Prostate gland (tissue), 2 donors: ENCODE measurements around the gene KLHL29. TPM values are rescaled to one million over a fixed set of nuclear protein-coding genes. Genes with fewer than 3 reads are reported as not detected.
A peak's percentile ranks its signal among the peaks of the same experiment; 100 is the strongest.

Experiments
- DNase-seq: peaks from one replicate; pipeline ENCODE4 v3.0.0-alpha.2; 2019; ENCODE audit warnings: low spot score
- H3K27ac ChIP-seq, 2 donors: fragments of 200-600 bp; sonication (generic); 2 replicates each; pipeline ENCODE4 v1.5.1; 2017 to 2019
- H3K27me3 ChIP-seq: fragments of 200-600 bp; sonication (generic); replicated peaks from 2 replicates; pipeline ENCODE4 v1.5.1; 2019; ENCODE audit not compliant: insufficient read depth
- H3K36me3 ChIP-seq, 2 donors: fragments of 200-600 bp; sonication (generic); 1 replicate in 1 of 2; 2 replicates in 1 of 2; pipeline versions ENCODE4 v1.5.1 to v1.8.1; 2017 to 2019
- H3K4me1 ChIP-seq: fragments of 200-600 bp; sonication (generic); replicated peaks from 2 replicates; pipeline ENCODE4 v1.5.1; 2019
- H3K4me3 ChIP-seq, 2 donors: fragments of 200-600 bp; sonication (generic); 2 replicates each; pipeline ENCODE4 v1.5.1; 2017 to 2019
- H3K9me3 ChIP-seq: fragments of 200-600 bp; sonication (generic); 2 replicates; pipeline ENCODE4 v1.5.1; 2017
- POLR2A ChIP-seq: fragments of 450-650 bp; IDR thresholded peaks from one replicate; pipeline ENCODE4 v1.6.1; 2016; ENCODE audit warnings: antibody characterized with exemption, mild to moderate bottlenecking
- POLR2AphosphoS5 ChIP-seq: sonication (generic); formaldehyde crosslinking; IDR thresholded peaks from one replicate; pipeline ENCODE4 v1.6.1; 2017; ENCODE audit warnings: antibody characterized with exemption
- WGBS: methylation state at CpG from one replicate; pipeline ENCODE4 v1.1.5; 2018; 5-methylcytosine and 5-hydroxymethylcytosine counted together
- intact Hi-C: fragments of 100-400 bp; cut with DNase I; formaldehyde crosslinking; loops from one replicate; pipeline ENCODE4 v1.14.2; 2022
- total RNA-seq, 2 donors: library from RNA; depleted of rRNA; stranded (reverse); fragments of >200 nt; gene quantifications; one replicate each; pipeline ENCODE4 v1.1.0, GENCODE V29; 2016
- TF ChIP-seq, protein P1 (sequence below), 4 experiments: fragments of 200-600 bp in 2 of 4; fragments of 450-650 bp in 2 of 4; sonication (generic) in 2 of 4; IDR thresholded peaks; 1 replicate in 3 of 4; 2 replicates in 1 of 4; pipeline ENCODE4 v1.5.1; 2016 to 2019; ENCODE audit warnings: antibody characterized with exemption in 4 of 4, mild to moderate bottlenecking in 2 of 4, moderate library complexity in 2 of 4

KLHL29 gene
- total RNA-seq, 2 donors from 2014 or later: 23.3 to 24.8 TPM

- WGBS: 85% methylated on average over 2 of the region's 2 CpGs
Observed at GRCh38 chr2:23568211-23568610, 183.2 kb downstream of the KLHL29 start.

GRCh38 chr2:23568626-23569190, 183.7 kb downstream of the KLHL29 start:
- Histone ChIP-seq H3K27me3 (no peaks in the 10 kb centered on the region), H3K4me1 (peaks cover 2% of the 10 kb centered on the region), H3K9me3 (no peaks in the 10 kb centered on the region), H3K36me3 (no peaks in the 10 kb centered on the region), H3K4me3 (no peak overlapping the region), H3K27ac (peak overlapping the region; percentile 25 to 58)
- WGBS: 50% methylated on average over 3 of the region's 3 CpGs
- intact Hi-C loops: loop anchor here (5.0 kb wide), 2 partner anchors 34 to 49 kb away; no protein-coding TSS in a partner anchor
- TF ChIP-seq POLR2AphosphoS5 (no peak), POLR2A (no peak)
- TF ChIP-seq, protein P1, sequence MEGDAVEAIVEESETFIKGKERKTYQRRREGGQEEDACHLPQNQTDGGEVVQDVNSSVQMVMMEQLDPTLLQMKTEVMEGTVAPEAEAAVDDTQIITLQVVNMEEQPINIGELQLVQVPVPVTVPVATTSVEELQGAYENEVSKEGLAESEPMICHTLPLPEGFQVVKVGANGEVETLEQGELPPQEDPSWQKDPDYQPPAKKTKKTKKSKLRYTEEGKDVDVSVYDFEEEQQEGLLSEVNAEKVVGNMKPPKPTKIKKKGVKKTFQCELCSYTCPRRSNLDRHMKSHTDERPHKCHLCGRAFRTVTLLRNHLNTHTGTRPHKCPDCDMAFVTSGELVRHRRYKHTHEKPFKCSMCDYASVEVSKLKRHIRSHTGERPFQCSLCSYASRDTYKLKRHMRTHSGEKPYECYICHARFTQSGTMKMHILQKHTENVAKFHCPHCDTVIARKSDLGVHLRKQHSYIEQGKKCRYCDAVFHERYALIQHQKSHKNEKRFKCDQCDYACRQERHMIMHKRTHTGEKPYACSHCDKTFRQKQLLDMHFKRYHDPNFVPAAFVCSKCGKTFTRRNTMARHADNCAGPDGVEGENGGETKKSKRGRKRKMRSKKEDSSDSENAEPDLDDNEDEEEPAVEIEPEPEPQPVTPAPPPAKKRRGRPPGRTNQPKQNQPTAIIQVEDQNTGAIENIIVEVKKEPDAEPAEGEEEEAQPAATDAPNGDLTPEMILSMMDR (IDR thresholded peaks at IDR 0.05): no peak
- DNase-seq: no peak

More at GRCh38 chr2:23568211-23568610, 183.2 kb downstream of the KLHL29 start:
- intact Hi-C loops: loop anchor here (5.0 kb wide), 2 partner anchors 34 to 49 kb away; no protein-coding TSS in a partner anchor
- no peak overlapping the region for H3K4me3 ChIP-seq
- TF ChIP-seq POLR2AphosphoS5: no peak
- no peak for TF ChIP-seq POLR2A
- TF ChIP-seq, protein P1 (IDR thresholded peaks at IDR 0.05): no peak
- DNase-seq: no peak
- H3K27me3 ChIP-seq: no peaks in the 10 kb centered on the region
- H3K4me1 ChIP-seq: peaks cover 3% of the 10 kb centered on the region
- no peaks in the 10 kb centered on the region for H3K9me3 ChIP-seq
- H3K36me3 ChIP-seq: no peaks in the 10 kb centered on the region
- peak overlapping the region; percentile 25 to 58 for H3K27ac ChIP-seq

DNA sequence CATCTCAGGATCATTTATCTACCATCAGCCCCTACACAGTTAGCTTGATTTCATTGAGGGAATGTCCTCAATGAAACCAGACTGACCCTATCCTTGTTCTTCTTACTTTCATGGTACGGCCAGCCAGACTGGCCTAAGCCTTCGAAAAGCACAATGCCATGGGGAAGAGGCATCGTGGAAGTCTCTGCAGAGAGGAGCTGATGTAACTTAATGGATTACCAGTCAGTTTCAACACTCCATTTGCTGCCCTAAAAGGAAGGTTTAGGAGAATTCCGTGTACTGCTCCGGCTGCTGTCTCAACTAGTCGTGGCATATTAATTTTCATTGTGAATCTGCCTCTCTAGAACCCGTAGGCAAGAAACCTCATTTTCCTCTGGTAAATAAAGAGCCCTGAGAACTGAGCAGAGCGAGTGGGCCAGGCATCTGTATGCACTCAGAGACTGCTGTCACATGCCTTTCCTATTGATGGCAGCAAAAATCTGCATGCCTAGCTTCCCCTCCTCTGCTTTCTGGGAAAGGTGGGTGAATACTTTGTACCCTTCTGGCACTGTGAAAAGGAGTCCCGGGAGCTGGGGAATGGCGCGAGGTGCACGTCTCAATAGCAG, 184.9 kb downstream of the KLHL29 start:
- H3K9me3 ChIP-seq: no peaks in the 10 kb centered on the region
- H3K27ac ChIP-seq: peak overlapping the region; percentile 33 to 58
- WGBS: 50% methylated on average over 12 of the region's 12 CpGs
- TF ChIP-seq POLR2A: no peak
- TF ChIP-seq POLR2AphosphoS5: no peak
- TF ChIP-seq, protein P1 (IDR thresholded peaks at IDR 0.05): no peak
- intact Hi-C loops: loop anchor here (5.0 kb wide), 2 partner anchors 32 to 47 kb away; no protein-coding TSS in a partner anchor
- no peaks in the 10 kb centered on the region for H3K27me3 ChIP-seq
- peaks cover 2% of the 10 kb centered on the region for H3K4me1 ChIP-seq
- no peak overlapping the region for H3K4me3 ChIP-seq
- no peak for DNase-seq
- H3K36me3 ChIP-seq: no peaks in the 10 kb centered on the region

DNA sequence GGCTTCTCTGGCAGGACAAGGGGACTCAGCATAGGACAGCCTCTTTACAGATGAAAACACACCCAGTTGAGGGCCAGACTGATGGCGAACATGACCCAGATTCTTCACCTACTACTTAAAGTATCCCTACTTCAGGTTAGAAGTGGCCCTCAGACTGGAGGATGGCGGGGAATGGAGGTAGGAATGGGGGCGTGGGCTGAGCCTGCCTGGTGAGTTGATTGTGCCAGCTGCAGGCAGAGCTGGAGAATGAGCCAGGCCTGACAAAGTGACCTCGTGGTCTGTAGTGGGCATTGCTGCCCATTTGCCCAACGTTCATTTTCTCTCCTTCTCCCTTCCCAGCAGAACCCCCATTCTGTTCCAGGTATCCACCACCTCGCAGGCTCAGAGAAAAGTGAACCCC, 186.1 kb downstream of the KLHL29 start:
- Histone ChIP-seq H3K4me1 (peaks cover 2% of the 10 kb centered on the region), H3K9me3 (no peaks in the 10 kb centered on the region), H3K27ac (peak overlapping the region; percentile 33 to 58), H3K4me3 (no peak overlapping the region), H3K36me3 (no peaks in the 10 kb centered on the region), H3K27me3 (no peaks in the 10 kb centered on the region)
- DNase-seq: no peak
- 92% methylated on average over 6 of the region's 6 CpGs for WGBS
- TF ChIP-seq POLR2AphosphoS5 (no peak), POLR2A (no peak)
- TF ChIP-seq, protein P1 (IDR thresholded peaks at IDR 0.05): no peak
- intact Hi-C loops: no loop called here
